ENCODE data around the gene KLK5. TPM values are rescaled to one million over a fixed set of nuclear protein-coding genes. Genes with fewer than 3 reads are reported as not detected.

KLK5 gene
- total and polyA plus RNA-seq, 2 of the 13 experiments (the other 11 are each of a cell fraction or from before 2014, with no cell fraction given) = not detected

DNA sequence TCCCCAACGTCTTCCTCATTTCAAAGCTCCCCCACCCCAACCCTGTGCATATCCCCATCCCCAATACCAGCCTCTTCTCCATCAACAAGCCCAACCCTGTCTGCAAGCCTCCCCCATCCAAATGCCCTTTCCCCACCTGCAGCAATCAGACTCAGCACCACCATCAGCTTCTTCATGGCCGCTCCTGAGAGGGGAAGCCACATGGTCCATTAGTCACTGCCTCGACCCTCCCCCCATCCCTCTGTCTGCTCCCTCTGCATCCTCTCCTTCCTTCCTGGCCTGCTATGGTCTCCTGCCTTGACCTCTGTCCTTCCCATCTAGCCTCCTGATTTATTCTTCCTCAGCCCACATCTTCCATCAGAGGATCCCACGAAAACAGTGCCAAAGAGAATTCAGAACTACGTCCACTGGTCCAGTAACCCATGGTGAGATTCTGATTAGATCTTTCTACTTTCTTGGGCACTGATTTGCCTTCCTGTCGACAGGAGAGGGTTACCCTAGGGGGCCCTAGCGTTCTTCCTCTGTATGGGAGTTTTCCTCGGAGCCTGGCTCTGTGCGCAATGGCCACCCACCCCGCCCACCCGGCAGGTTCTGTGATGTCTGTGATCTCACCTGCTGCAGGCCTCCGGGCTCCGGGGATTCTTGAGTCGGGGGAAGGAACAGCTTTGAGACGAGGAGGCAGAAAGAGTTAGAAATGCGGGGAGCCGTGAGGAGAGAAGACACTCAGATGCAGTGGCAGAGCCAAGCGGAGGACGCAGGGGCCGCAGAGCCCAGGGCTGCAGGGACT lies 15.3 kb upstream of the KLK5 start:
- FAIRE-seq (no peak), ATAC-seq (no peak), DNase-seq (ENCODE audit: low spot score) (no peak)
- Histone ChIP-seq H3K79me2 (ENCODE audit: insufficient read depth, low read length) (no peaks in the 10 kb centered on the region), H4K20me1 (ENCODE audit: insufficient read depth, low read length) (no peaks in the 10 kb centered on the region), H3K4me3 (replicated peaks in 1 of 3; ENCODE audit: insufficient read depth in 1 of 3, low read depth in 2 of 3, low read length in 3 of 3) (no peak overlapping the region), H3K9me3 (ENCODE audit: low read length) (no peaks in the 10 kb centered on the region), H2AFZ (ENCODE audit: low read length) (no peak overlapping the region), H3K4me2 (ENCODE audit: low read depth, low read length) (no peak overlapping the region), H3K27me3 (ENCODE audit: control insufficient read depth in 1 of 2, insufficient read depth in 2 of 2, low read length in 2 of 2) (peaks cover 0 to 12% of the 10 kb centered on the region in 2 experiments; a peak in 4 of 5 replicates), H3K27ac (ENCODE audit: extremely low read length, insufficient read depth, low read length) (no peak overlapping the region), H3K9ac (ENCODE audit: insufficient read depth, low read depth, low read length) (no peak overlapping the region), H3K4me1 (ENCODE audit: insufficient read depth, low read length) (no peaks in the 10 kb centered on the region), H3K36me3 (replicated peaks in 1 of 2; ENCODE audit: control insufficient read depth in 1 of 2, insufficient read depth in 2 of 2, low read length in 2 of 2) (no peaks in the 10 kb centered on the region)
- WGBS (ENCODE audit: low lambda C conversion rate) = 35% methylated on average over 20 of the region's 20 CpGs
- CTCF ChIA-PET (ENCODE audit: low intra/inter-chr PET ratio, low total read pairs) = no interaction called here
- in situ Hi-C loops (cut with HindIII; ENCODE audit: extremely low pct_ligation_motif_present, low pct_unique_long_range_greater_than_20kb) = no loop called here
- intact Hi-C loops (cut with micrococcal nuclease; ENCODE audit: unreplicated experiment) = no loop called here
- POLR2A ChIA-PET = no interaction called here
- TF ChIP-seq, protein P1, sequence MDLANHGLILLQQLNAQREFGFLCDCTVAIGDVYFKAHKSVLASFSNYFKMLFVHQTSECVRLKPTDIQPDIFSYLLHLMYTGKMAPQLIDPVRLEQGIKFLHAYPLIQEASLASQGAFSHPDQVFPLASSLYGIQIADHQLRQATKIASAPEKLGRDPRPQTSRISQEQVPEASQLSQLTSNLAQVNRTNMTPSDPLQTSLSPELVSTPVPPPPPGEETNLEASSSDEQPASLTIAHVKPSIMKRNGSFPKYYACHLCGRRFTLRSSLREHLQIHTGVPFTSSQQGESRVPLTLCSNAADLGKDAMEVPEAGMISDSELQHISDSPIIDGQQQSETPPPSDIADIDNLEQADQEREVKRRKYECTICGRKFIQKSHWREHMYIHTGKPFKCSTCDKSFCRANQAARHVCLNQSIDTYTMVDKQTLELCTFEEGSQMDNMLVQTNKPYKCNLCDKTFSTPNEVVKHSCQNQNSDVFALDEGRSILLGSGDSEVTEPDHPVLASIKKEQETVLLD (CRISPR knock-in tag; IDR thresholded peaks at IDR 0.05; ENCODE audit: low read depth) = no peak
- TF ChIP-seq ZNF24 (IDR thresholded peaks at IDR 0.05) (no peak), ZNF224 (CRISPR knock-in tag; IDR thresholded peaks at IDR 0.05) (no peak), PLRG1 (conservative IDR thresholded peaks at IDR 0.05) (no peak), ZNF644 (CRISPR knock-in tag; IDR thresholded peaks at IDR 0.05; ENCODE audit: low read depth) (no peak), PAX8 (CRISPR knock-in tag; IDR thresholded peaks at IDR 0.05; ENCODE audit: borderline replicate concordance) (no peak), ZSCAN12 (CRISPR knock-in tag; IDR thresholded peaks at IDR 0.05) (no peak)
- TF ChIP-seq, protein P2, sequence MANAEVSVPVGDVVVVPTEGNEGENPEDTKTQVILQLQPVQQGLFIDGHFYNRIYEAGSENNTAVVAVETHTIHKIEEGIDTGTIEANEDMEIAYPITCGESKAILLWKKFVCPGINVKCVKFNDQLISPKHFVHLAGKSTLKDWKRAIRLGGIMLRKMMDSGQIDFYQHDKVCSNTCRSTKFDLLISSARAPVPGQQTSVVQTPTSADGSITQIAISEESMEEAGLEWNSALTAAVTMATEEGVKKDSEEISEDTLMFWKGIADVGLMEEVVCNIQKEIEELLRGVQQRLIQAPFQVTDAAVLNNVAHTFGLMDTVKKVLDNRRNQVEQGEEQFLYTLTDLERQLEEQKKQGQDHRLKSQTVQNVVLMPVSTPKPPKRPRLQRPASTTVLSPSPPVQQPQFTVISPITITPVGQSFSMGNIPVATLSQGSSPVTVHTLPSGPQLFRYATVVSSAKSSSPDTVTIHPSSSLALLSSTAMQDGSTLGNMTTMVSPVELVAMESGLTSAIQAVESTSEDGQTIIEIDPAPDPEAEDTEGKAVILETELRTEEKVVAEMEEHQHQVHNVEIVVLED (CRISPR knock-in tag; IDR thresholded peaks at IDR 0.05; ENCODE audit: borderline replicate concordance) = no peak
- TF ChIP-seq, protein P3, sequence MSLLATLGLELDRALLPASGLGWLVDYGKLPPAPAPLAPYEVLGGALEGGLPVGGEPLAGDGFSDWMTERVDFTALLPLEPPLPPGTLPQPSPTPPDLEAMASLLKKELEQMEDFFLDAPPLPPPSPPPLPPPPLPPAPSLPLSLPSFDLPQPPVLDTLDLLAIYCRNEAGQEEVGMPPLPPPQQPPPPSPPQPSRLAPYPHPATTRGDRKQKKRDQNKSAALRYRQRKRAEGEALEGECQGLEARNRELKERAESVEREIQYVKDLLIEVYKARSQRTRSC (CRISPR knock-in tag; IDR thresholded peaks at IDR 0.05; ENCODE audit: low read depth) = no peak
- TF ChIP-seq, protein P4, sequence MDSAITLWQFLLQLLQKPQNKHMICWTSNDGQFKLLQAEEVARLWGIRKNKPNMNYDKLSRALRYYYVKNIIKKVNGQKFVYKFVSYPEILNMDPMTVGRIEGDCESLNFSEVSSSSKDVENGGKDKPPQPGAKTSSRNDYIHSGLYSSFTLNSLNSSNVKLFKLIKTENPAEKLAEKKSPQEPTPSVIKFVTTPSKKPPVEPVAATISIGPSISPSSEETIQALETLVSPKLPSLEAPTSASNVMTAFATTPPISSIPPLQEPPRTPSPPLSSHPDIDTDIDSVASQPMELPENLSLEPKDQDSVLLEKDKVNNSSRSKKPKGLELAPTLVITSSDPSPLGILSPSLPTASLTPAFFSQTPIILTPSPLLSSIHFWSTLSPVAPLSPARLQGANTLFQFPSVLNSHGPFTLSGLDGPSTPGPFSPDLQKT (CRISPR knock-in tag; IDR thresholded peaks at IDR 0.05; ENCODE audit: borderline replicate concordance) = no peak
- no TSS peak for BruUV-seq (replicated peaks)
